Measurements from ENCODE around the gene GAREM2. TPM values are rescaled to one million over a fixed set of nuclear protein-coding genes. Genes with fewer than 3 reads are reported as not detected.
"Not testable (repeated sequence)": the region's sequence is repeated elsewhere in the genome, so short reads cannot be mapped to it uniquely, and the experiment has no call there.

GAREM2 gene
- 1 to 10 TPM; 4.2 to 4.5 TPM for total RNA-seq

DNA sequence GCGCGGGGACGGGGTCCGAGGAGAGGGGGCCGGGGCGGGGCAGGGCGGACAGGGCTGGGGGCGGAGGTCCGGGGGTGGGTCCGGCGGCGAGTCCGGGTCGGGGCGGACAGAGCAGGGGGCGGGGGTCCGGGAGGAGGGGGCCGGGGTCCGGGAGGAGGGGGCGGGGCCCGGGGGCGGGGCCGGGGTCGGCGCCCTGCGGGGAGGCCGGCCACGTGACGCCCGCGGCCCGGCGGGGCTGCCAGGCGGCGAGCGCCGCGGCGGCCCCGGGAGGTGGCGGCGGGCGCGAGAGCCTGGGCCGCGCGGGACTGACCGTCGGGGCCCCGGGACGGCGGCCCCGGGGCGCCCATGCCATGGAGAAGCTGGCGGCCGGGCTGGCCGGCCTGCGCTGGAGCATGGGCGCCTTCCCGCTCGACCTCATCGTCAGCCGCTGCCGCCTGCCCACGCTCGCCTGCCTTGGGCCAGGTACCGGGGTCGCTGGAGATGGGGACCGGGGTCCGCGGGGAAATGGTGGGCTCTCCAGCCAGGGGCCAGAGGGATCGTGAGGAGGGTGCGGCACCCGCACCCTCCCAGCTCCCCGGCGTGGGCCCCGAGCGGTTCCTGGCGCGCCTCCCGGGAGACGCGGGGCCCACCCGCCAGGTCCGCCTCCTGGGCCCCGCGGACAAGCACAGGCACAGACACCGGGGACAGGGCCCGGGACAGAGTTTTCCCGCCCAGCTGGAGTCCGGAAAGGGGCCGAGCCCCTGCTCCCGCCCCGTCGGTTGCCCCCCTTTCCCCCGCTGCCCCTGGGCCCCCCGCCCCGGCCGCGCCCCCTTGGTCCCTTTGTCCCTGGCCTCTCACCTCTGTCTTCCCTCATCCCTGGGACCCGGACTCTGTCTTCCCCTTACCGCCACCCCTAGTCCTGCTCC is at the start of gene GAREM2:
Gene GAREM2 (plus strand): TSS at position 218 of the 905 bp plus-strand sequence. CDS start 133 bp downstream, at position 351.
- ChIA-PET POLR2A (interaction anchor here (0.5 kb wide), 1 partner anchor 1039 kb away, joined by 4 read pairs; the partner anchor contains the start of genes ATRAID and SLC5A6), CTCF (no interaction called here)

DNA sequence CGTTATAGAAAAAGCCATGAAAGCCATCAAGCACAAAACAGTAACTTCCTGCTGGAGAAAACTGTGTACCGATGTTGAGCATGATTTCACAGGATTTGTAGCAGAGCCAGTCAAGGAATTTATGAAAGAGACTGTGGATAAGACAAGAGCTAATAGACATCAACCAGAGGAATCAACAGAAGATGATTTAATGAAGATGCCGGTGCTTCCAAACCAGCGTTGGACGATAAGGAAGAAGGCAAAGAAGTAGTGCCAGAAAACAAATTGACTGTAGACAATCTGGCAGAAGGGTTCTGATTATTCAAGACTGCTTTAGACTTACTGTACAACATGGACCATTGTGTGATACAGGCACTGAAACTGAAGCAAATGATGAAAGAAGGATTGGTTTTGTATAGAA is 49.5 kb upstream of the GAREM2 start:
- ChIA-PET CTCF (interaction anchor here (1.3 kb wide), 1 partner anchor 152 kb away, joined by 5 read pairs; no protein-coding TSS in a partner anchor), POLR2A (no interaction called here)

DNA sequence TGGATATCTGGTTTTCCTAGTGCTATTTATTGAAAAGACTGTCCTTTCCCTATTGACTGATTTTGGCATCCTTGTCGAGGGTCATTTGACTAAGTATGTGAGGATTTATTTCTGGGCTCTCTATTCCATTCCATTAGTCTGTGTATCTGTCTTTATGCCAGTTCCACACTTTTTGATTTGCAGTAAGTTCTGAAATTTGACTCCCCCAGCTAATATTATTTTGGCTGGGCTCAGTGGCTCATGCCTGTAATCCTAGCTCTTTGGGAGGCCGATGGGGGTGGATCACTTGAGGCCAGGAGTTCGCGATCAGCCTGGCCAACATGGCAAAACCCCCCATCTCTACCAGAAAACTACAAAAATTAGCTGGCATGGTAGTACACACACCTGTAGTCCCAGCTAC is 46.8 kb upstream of the GAREM2 start:
- ChIA-PET POLR2A (no interaction called here), CTCF (no interaction called here)

DNA sequence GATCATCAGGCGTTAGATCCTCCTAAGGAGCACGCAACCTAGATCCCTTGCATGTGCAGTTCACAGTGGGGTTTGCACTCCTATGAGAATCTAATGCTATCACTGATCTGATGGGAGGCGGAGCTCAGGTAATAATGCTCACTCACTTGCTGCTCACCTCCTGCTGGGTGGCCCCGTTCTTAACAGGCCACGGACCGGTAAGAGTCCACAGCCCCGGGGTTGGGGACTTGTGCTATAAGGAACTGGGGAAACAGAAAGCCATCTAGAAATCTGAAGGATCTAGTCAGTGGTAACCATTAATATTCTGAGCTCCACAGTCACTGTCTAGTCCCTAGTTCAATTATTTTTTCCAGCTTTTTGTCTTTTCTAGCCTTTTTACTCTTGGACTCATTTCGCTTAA is 44.7 kb upstream of the GAREM2 start:
- ChIA-PET POLR2A (no interaction called here), CTCF (interaction anchor here (0.6 kb wide), 1 partner anchor 12 kb away, joined by 4 read pairs; no protein-coding TSS in a partner anchor)

DNA sequence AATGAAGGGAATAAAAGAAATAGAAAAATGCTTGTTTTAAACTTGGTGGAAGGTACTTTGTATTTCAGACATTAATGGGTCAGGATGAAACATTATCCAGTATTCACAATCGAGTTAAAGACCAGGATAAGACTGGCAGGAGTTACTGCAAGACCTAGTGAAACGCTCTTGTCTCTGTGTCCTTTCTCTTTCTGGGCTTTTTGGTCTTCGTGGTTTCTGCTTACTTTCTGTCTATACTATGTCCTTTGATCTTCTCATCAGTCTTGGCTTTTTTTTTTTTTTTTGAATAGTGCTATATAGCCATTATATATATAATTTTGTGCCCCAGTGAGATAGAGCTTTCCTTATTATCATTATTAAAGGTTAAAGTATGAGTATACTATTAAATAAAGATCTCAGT is 42.1 kb upstream of the GAREM2 start:
- ChIA-PET CTCF (interaction anchor here (0.6 kb wide), 2 partner anchors 62 to 227 kb away, joined by 3 read pairs; no protein-coding TSS in a partner anchor), POLR2A (no interaction called here)

DNA sequence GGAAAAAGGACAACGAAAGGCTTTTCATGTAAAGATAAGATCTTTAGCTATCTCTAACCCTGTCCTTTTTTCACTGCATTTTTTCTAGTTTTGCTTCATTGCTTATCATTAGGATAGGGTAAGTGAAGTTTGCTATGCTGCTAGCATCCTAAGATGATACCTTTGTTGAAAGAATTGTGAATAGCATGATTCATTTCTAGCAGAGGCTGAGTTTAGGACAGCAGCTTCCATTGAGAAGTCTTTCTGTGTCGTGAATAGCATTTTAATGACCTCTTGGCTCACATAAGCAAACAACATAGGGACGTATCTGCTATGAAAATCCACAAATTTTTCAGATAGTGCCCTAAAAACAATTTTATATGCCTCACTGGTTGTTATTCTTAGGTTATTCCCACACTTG is 36.4 kb upstream of the GAREM2 start:
- ChIA-PET CTCF (no interaction called here), POLR2A (no interaction called here)

DNA sequence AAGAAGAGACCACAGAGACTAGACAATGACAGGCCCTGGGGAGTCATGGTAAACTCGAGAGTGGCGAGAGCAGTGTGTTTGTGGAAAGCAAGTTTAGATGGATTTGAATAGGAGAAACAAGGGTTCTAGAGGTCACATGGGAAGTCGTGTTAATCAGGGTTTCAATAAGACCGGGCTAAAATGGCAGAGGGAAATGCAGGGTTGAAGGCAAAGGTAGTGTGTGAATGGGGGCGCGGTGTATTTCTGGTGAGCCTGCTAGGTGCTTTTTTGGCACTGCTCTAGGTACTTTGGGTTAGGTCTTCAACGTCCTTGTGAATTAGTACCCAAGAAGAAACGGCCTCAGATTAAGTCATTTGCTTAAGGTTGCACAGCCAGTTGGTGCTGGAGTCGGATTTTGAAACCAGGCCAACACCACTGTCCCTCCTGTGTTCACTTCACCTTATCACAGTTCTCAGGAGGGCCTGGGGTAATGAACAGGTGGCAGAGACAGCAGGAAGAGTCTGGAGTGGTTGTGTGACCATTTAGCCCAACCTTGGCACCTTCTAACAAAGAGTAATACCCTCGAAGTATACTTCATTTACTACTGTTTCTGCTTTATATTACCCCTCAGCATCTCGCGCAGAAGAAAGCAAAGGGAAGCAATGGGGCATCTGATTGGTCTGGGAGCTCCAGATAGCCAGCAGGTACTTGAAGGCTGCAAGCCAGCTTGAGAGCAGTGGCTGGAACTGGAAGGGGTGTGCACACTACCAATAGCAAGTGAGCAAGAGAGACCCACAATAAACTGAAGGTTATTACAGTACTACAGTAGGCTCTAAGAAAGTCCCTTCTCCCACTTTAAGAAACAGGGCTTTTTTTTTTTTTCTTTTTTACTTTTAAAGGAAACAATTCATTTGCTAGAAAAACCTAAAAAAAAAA is 33.4 kb upstream of the GAREM2 start:
- ChIA-PET POLR2A (no interaction called here), CTCF (no interaction called here)

DNA sequence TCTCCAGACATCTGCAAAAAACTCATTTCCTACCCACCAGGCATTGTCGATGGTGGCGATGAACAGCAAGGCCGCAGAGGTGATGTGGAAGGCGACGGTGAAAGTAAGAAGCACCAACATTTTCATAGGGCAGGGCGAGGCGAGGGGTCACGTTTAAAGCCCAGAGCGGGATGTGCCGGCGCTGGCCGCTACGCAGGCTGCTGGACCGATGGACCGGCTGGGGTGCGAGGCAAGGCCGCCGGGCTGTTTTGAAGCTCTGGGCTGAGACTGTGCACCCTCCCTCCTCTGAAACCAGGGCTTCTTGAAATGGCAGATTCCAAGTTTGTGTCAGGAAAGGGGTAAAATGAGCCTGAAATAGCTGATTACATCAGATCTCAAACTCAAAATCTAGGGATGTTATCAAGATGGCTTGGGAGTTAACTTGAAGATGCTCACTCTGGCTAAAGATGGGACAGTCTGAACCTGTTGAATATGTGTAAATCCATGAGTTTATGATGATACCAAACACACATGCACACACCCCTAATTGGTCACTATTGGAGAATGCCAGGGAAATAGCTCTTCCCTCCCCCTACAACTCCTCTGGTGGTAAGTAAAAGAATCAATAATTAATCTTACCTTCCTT is 31.6 kb upstream of the GAREM2 start:
- ChIA-PET POLR2A (no interaction called here), CTCF (interaction anchor here (0.7 kb wide), 1 partner anchor 31 kb away, joined by 3 read pairs; no protein-coding TSS in a partner anchor)

DNA sequence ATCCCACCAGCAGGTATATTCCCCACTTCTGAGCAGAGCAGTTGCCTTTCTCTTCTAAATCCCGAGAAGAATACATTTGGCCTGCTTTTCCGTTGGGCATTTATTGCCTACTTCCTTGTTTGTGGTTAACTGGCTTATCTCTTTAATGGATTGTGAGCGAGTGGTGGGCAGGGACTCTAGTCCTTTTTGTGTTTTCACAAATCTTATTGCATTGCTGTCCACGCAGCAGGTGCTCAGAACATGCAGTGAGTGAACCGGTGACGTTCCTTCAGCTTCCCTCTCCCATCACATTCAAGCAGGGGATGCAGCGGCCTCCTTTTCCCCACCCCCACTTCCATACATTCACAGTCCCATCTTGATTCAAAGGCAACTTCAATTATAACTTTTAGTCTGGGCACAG is 28.9 kb upstream of the GAREM2 start:
- POLR2A ChIA-PET: no interaction called here
- CTCF ChIA-PET: interaction anchor here (0.6 to 2.9 kb wide), 6 partner anchors 56 to 193 kb away, joined by 3 to 11 read pairs (median 5); no protein-coding TSS in a partner anchor

DNA sequence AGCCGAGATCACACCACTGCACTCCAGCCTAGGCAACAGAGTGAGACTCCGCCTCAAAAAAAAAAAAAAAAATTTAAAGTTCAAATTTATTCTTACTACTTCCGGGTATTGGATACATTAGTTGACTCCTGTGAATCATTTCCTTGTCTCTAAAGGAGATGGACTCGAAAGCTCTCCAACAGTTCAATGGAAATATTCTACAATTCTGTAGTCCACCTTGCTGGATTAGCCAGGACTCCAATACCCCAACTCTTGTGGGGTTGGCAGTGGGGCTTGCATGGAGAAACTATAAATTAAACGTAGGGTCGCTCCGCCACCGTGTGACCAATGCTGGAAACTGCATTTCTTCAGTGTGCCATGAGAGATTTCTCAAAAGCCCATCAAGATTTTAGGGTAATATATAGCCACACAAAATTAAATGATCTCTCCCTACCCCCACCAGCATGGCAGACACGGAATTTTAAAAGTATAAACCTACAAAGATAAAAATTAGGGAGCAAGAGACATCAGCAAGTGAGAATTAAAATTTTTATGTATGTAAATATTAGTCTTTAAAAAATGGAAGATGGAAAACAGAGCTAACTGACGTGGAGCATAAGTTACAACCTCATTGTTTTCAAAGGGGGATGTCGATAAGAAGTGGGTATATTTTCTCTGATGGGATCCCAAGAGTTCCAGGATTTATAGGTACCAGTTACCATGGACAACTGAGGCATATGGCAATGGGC is 27.8 kb upstream of the GAREM2 start:
- CTCF ChIA-PET: interaction anchor here (0.7 to 2.9 kb wide), 9 partner anchors 11 to 194 kb away, joined by 3 to 11 read pairs (median 3); no protein-coding TSS in a partner anchor
- POLR2A ChIA-PET: no interaction called here

DNA sequence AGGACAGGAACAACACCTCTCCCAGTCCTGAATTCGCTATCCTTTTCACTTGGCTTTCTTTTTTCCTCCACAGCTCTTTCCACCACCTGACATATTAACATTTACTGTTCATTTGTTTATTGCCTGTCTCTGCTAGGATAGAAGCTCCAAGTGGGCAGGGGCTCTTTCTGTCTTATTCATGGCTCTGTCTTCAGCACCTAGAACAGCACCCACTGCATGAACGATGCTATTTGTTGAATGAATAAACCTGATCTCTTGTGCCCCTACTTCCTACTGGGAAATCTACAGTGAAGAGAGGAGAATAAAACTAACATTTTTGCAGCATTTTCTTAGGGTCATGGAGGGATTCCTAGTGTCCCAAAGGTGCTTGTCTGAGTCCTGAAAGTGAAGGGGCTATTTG is 24.4 kb upstream of the GAREM2 start:
- POLR2A ChIA-PET: interaction anchor here (0.7 kb wide), 1 partner anchor 167 kb away, joined by 3 read pairs; no protein-coding TSS in a partner anchor
- CTCF ChIA-PET: no interaction called here

DNA sequence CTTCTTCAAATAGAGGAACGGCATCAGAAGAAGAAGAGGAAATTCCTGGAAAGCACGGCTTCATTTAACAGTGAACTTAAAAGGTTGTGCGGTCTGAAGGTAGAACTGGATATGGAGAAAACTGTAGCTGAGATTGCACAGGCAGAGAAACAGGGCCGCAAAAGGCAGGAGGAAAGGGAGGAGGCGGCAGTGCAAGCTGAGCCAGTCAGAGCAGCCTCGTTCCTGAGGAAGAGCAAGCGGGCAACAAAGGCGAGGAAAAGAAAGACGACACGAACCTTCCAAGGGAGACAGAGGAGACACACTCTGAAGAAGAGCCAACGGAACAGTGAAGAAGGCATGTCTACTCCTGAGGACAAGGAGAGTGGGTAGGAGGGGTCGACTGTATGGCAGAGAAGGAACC is 22.6 kb upstream of the GAREM2 start:
- ChIA-PET CTCF (no interaction called here), POLR2A (no interaction called here)

DNA sequence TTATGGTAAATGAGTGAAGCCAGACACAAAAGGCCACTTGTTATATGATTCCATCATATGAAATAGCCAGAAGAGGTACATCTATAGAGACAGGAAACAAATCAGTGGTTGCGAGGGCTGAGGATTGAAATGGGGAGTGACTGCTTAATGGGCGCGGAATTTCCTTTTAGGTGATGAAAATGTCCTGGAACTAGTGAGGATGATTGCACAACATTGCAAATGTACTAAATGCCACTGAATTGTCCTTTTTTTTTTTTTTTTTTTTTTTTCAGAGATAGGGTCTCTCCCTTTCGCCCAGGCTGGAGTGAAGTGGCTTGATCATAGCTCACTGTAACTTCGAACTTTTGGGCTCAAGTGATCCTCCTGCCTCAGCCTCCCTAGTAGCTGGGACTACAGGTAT is 15.3 kb upstream of the GAREM2 start:
- ChIA-PET CTCF (interaction anchor here (0.7 kb wide), 1 partner anchor 155 kb away, joined by 3 read pairs; no protein-coding TSS in a partner anchor), POLR2A (no interaction called here)

DNA sequence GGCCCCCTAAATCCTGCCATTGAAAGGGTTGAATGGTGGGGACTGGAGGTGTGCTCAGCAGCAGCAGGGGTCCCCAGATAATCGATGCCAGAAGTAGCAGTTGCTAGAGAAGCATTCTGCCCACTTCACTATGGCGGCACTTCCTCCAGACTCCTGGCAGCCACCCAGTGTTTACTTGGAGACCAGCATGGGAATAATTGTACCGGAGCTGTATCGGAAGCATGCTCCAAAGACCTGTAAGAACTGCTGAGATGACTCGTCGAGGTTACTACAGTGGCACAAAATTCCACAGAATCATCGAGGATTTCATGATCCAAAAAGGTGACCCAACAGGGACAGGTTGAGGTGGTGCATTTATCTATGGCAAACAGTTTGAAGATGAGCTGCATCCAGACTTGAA is 11.0 kb upstream of the GAREM2 start:
- POLR2A ChIA-PET: no interaction called here
- CTCF ChIA-PET: interaction anchor here (1.1 kb wide), 1 partner anchor 211 kb away, joined by 3 read pairs; no protein-coding TSS in a partner anchor

DNA sequence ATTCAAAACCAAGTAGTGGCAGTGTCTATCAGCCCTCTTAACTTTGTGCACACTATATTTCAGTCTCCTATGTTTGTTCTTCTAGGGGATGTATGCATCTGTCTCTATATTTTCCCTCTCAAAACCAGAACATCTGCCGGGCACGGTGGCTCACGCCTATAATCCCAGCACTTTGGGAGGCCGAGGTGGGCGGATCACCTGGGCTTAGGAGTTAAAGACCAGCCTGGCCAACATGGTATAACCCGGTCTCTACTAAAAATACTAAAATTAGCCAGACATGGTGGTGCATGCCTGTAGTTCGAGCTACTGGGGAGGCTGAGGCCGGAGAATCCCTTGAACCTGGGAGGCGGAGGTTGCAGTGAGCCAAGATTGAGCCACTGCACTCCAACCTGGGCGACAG is 9.9 kb upstream of the GAREM2 start:
- CTCF ChIA-PET: no interaction called here
- POLR2A ChIA-PET: no interaction called here

DNA sequence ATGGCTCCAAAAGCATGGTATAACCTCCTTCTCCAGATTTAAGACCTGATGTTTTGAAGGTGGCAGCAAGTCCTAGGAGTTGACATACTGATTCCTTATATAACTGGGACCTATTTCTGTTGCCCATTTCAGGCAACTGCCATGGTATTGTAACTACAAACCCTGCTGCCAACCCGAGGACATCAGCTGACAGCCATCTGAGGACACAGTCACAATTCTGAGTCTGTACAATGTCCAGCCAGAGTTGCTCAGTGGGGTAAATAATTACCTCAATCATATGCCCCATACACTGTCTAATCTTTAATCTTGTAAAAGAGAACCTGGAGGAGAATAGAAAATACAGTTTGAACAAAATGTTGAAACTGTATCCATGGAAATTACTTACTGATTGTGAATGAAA is 8.7 kb upstream of the GAREM2 start:
- ChIA-PET POLR2A (no interaction called here), CTCF (no interaction called here)

DNA sequence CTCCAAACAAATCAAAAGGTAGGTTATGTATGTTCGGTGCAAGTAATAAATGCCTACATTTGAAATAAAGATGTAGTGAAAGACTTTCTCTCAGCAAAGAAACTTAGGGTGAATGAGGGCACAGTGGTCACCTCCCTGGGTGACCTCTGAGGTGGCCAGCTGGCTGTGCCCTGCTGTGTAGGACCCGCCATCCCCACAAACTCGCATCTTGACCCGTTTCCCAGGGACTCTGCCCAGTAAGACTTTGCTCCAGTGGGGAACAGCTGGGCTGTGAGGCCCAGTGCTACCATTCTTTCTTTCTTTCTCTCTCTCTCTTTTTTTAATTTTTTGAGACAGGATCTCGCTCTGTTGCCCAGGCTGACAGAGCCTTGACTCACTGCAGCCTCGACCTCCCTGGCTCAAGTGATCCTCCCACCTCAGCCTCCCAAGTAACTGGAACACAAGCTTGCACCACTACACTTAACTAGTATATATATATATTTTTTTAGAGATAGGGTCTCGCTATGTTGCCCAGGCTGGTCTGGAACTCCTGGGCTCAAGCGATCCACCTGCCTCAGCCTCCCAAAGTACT is 8.2 kb upstream of the GAREM2 start:
- CTCF ChIA-PET: no interaction called here
- POLR2A ChIA-PET: no interaction called here

DNA sequence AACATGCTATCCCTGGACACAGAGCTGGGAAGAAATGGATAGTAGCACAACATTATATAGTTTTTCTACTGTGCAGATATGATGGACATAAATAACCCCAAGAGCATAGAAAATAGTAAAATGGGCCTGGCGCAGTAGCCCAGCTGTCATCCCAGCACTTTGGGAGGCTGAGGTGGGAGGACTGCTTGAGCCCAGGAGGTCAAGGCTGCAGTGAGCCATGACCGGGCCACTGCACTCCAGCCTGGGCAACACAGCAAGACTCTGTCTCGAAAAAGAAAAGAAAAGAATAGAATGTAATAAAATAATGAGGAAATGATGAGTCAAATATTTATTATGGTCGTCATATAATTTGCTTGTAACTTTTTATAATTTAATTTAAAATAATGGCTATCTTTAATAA is 7.5 kb upstream of the GAREM2 start:
- CTCF ChIA-PET: interaction anchor here (0.8 kb wide), 1 partner anchor 156 kb away, joined by 3 read pairs; no protein-coding TSS in a partner anchor
- POLR2A ChIA-PET: no interaction called here

DNA sequence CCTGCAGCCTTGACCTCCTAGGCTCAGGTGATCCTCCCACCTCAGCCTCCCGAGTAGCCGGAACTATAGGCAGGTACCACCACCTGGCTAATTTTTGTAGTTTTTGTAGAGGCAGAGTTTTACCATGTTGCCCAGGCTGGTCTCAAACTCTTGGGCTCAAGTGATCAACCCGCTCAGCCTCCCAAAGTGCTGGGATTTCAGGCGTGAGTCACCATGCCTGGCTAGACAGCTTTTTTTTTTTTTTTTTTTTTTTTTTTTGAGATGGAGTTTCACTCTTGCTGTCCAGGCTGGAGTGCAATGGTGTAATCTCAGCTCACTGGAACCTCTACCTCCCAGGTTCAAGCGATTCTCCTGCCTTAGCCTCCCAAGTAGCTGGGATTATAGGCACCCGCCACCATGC is 6.3 kb upstream of the GAREM2 start:
- CTCF ChIA-PET: interaction anchor here (2.2 kb wide), 1 partner anchor 18 kb away, joined by 7 read pairs; no protein-coding TSS in a partner anchor
- POLR2A ChIA-PET: not testable (repeated sequence)
